PFSK-1 (cell line): ENCODE data around the gene NRXN3.

Source experiments
- POLR2AphosphoS5 ChIP-seq: IDR thresholded peaks from 2 replicates; pipeline ENCODE4 v1.6.1; 2012; ENCODE audit warnings: low read depth, mild to moderate bottlenecking, control low read depth, low read length, moderate library complexity
- REST ChIP-seq, 2 experiments: IDR thresholded peaks; 2 replicates each; pipeline versions ENCODE4 v1.6.1 to v1.8.0; 2011 to 2012; ENCODE audit warnings: low read depth in 2 of 2, low read length in 2 of 2, control low read depth in 1 of 2, inconsistent platforms in 1 of 2, mild to moderate bottlenecking in 1 of 2, moderate library complexity in 1 of 2; ENCODE audit not compliant: insufficient read depth in 1 of 2
- SIN3A ChIP-seq: IDR thresholded peaks from 2 replicates; pipeline ENCODE4 v1.6.1; 2012; ENCODE audit warnings: mild to moderate bottlenecking, low read length, moderate library complexity, borderline replicate concordance; ENCODE audit not compliant: insufficient read depth
- TAF1 ChIP-seq: IDR thresholded peaks from 2 replicates; pipeline ENCODE4 v1.6.1; 2012; ENCODE audit warnings: low read length, control low read depth, borderline replicate concordance; ENCODE audit not compliant: insufficient read depth

DNA sequence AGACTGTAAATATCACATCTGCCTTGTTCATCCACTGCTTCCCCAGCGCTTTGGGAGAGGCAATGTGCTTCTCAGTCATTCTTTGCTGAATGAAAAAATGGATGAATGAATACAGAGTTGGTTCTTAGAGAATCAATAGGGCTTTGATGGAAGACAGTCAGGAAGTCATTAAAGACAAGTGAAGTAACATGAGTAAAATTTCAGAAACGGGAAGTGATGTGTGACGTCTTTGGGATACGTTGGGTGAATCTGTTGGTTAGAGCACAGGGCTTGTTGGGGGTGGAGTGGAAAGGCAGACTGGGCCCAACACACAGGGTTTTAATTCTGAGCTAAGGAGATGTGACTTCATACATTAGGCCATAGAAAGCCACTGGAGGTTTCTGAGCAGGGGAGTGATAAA is 39.0 kb upstream of the NRXN3 start:
- TF ChIP-seq REST (IDR thresholded peaks at IDR 0.05; ENCODE audit: insufficient read depth in 1 of 2, low read depth in 2 of 2, low read length in 2 of 2) = no peak
- no peak for TF ChIP-seq SIN3A
- TF ChIP-seq POLR2AphosphoS5 = no peak
- no peak for TF ChIP-seq TAF1
